Panc1 (cell line): ENCODE data around the gene PPFIA3. TPM values are rescaled to one million over a fixed set of nuclear protein-coding genes. Genes with fewer than 3 reads are reported as not detected.

Experiments used
- ATAC-seq: fragments of 200-7000 bp; cut with Tn5 transposase; 2 replicates; pipeline ENCODE4 v1.9.1; 2020; ENCODE audit warnings: mild to moderate bottlenecking, moderate library complexity
- BruUV-seq: library from RNA; stranded (reverse); fragments of 400-500 nt; replicated peaks from 2 replicates; lab custom pipeline; 2021; lab: Mats Ljungman, UMichigan
- CTCF ChIA-PET: fragments of 300-600 bp; sonication (Branson Sonifier 250); formaldehyde crosslinking; loops from one replicate; lab custom pipeline; 2022; ENCODE audit warnings: antibody characterized with exemption; lab: Charles Lee
- POLR2A ChIA-PET: fragments of 300-600 bp; sonication (Branson Sonifier 250); formaldehyde crosslinking; loops from one replicate; lab custom pipeline; 2022; ENCODE audit warnings: antibody characterized with exemption; lab: Charles Lee
- DNase-seq: peaks from one replicate; pipeline ENCODE4 v3.0.0-alpha.2; 2010; ENCODE audit warnings: low read depth, low spot score
- H3K27ac ChIP-seq: 2 replicates; pipeline ENCODE4 v1.5.1; 2011; ENCODE audit warnings: mild to moderate bottlenecking, low read length, inconsistent platforms
- H3K27me3 ChIP-seq: fragments of 200-500 bp; sonication (Bioruptor generic); 2 replicates; pipeline ENCODE4 v1.6.0; 2014; ENCODE audit warnings: low read length, inconsistent platforms; ENCODE audit not compliant: control insufficient read depth, insufficient read depth
- H3K36me3 ChIP-seq: fragments of 200-500 bp; sonication (Bioruptor generic); 2 replicates; pipeline ENCODE4 v1.5.1; 2014; ENCODE audit warnings: inconsistent platforms, mild to moderate bottlenecking, low read length, moderate library complexity; ENCODE audit not compliant: control insufficient read depth, insufficient read depth
- H3K4me1 ChIP-seq: 2 replicates; pipeline ENCODE4 v1.5.1; 2011; ENCODE audit warnings: inconsistent platforms, mild to moderate bottlenecking, low read length, moderate library complexity; ENCODE audit not compliant: control insufficient read depth, insufficient read depth
- H3K4me3 ChIP-seq, 2 experiments: 2 replicates each; pipeline ENCODE4 v1.5.1; 2011 to 2012; ENCODE audit warnings: low read depth in 2 of 2, low read length in 2 of 2, mild to moderate bottlenecking in 2 of 2, inconsistent platforms in 1 of 2, moderate library complexity in 1 of 2
- H3K9me3 ChIP-seq: fragments of 200-500 bp; sonication (Bioruptor generic); 2 replicates; pipeline ENCODE4 v1.5.1; 2014; ENCODE audit warnings: low read depth, mild to moderate bottlenecking, inconsistent platforms, low read length, moderate library complexity; ENCODE audit not compliant: control insufficient read depth, insufficient read depth
- POLR2AphosphoS5 ChIP-seq: IDR thresholded peaks from 2 replicates; pipeline ENCODE4 v1.6.1; 2012; ENCODE audit warnings: mild to moderate bottlenecking, low read depth, low read length, moderate library complexity
- SIN3A ChIP-seq: IDR thresholded peaks from 2 replicates; pipeline ENCODE4 v1.6.1; 2012; ENCODE audit warnings: low read depth, mild to moderate bottlenecking, low read length, moderate library complexity, borderline replicate concordance; ENCODE audit not compliant: insufficient read depth
- TCF7L2 ChIP-seq: IDR thresholded peaks from 2 replicates; pipeline ENCODE4 v1.6.1; 2011; ENCODE audit warnings: mild to moderate bottlenecking, low read depth, low read length, inconsistent platforms
- in situ Hi-C: cut with HindIII; loops from 2 replicates; pipeline ENCODE4 v1.10.0; 2016; ENCODE audit warnings: low sequenced_read_pairs, low pct_unique_long_range_greater_than_20kb
- intact Hi-C: fragments of 100-400 bp; cut with micrococcal nuclease; formaldehyde crosslinking; loops from one replicate; pipeline ENCODE4 v1.10.0; 2022; ENCODE audit not compliant: unreplicated experiment
- total RNA-seq: library from RNA; stranded (reverse); gene quantifications from one replicate; pipeline ENCODE4 v1.2.1, GENCODE V29; 2021; ENCODE audit not compliant: unreplicated experiment
- TF ChIP-seq, protein P1 (sequence below), 2 experiments: IDR thresholded peaks; 2 replicates each; pipeline ENCODE4 v1.6.1; 2011 to 2012; ENCODE audit warnings: low read depth in 2 of 2, control low read depth in 1 of 2, low read length in 1 of 2, mild to moderate bottlenecking in 1 of 2, moderate library complexity in 1 of 2; ENCODE audit not compliant: insufficient read depth in 1 of 2
- TF ChIP-seq, protein P2 (sequence below): fragments of 450-650 bp; IDR thresholded peaks from 2 replicates; pipeline ENCODE4 v1.5.1; 2017; ENCODE audit warnings: mild to moderate bottlenecking

Gene PPFIA3
- total RNA-seq, 1 experiment from 2014 or later = 21.7 TPM

DNA sequence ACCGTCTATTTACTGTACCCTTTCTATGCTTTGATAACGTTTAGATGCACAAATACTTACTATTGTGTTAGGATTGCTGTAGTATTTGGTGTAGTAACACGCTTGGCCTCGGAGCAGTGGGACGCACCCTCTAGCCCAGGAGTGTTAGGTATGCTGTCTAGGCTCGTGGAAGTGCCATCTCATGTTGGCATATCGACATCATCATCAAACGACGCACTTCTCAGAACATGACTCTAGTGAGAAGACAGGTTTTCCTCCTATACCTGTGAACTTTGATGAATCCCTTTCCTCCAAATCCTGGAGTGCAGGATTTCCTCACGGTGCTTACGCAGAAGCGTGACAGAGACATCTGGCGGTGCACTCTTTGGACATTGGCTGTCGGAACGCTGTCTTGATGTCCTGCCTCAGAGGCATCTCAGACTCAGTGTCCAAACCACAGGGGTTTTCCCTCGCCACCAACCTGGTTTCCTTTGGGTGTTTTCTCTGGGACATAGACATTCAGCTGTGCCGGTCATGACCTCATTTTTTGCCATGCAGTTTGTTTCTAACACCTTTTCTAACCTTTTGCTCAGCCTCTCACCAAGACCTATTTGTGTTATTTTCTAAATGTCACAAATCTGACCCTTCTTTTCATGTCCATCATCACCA, 27.8 kb upstream of the PPFIA3 start:
- BruUV-seq = no TSS peak
- ChIA-PET POLR2A (no interaction called here), CTCF (no interaction called here)
- no peaks in the 10 kb centered on the region for H3K9me3 ChIP-seq
- H3K36me3 ChIP-seq = peaks cover 9% of the 10 kb centered on the region
- no peak overlapping the region for H3K4me3 ChIP-seq
- no peaks in the 10 kb centered on the region for H3K4me1 ChIP-seq
- ATAC-seq (no peak), DNase-seq (no peak)
- in situ Hi-C loops (no loop called here), intact Hi-C loops (no loop called here)
- TF ChIP-seq, protein P1, sequence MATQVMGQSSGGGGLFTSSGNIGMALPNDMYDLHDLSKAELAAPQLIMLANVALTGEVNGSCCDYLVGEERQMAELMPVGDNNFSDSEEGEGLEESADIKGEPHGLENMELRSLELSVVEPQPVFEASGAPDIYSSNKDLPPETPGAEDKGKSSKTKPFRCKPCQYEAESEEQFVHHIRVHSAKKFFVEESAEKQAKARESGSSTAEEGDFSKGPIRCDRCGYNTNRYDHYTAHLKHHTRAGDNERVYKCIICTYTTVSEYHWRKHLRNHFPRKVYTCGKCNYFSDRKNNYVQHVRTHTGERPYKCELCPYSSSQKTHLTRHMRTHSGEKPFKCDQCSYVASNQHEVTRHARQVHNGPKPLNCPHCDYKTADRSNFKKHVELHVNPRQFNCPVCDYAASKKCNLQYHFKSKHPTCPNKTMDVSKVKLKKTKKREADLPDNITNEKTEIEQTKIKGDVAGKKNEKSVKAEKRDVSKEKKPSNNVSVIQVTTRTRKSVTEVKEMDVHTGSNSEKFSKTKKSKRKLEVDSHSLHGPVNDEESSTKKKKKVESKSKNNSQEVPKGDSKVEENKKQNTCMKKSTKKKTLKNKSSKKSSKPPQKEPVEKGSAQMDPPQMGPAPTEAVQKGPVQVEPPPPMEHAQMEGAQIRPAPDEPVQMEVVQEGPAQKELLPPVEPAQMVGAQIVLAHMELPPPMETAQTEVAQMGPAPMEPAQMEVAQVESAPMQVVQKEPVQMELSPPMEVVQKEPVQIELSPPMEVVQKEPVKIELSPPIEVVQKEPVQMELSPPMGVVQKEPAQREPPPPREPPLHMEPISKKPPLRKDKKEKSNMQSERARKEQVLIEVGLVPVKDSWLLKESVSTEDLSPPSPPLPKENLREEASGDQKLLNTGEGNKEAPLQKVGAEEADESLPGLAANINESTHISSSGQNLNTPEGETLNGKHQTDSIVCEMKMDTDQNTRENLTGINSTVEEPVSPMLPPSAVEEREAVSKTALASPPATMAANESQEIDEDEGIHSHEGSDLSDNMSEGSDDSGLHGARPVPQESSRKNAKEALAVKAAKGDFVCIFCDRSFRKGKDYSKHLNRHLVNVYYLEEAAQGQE (IDR thresholded peaks at IDR 0.05; ENCODE audit: insufficient read depth in 1 of 2, low read depth in 2 of 2, low read length in 1 of 2) = no peak
- no peak for TF ChIP-seq POLR2AphosphoS5
- no peak for TF ChIP-seq SIN3A
- no peak for TF ChIP-seq TCF7L2
- TF ChIP-seq, protein P2, sequence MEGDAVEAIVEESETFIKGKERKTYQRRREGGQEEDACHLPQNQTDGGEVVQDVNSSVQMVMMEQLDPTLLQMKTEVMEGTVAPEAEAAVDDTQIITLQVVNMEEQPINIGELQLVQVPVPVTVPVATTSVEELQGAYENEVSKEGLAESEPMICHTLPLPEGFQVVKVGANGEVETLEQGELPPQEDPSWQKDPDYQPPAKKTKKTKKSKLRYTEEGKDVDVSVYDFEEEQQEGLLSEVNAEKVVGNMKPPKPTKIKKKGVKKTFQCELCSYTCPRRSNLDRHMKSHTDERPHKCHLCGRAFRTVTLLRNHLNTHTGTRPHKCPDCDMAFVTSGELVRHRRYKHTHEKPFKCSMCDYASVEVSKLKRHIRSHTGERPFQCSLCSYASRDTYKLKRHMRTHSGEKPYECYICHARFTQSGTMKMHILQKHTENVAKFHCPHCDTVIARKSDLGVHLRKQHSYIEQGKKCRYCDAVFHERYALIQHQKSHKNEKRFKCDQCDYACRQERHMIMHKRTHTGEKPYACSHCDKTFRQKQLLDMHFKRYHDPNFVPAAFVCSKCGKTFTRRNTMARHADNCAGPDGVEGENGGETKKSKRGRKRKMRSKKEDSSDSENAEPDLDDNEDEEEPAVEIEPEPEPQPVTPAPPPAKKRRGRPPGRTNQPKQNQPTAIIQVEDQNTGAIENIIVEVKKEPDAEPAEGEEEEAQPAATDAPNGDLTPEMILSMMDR = no peak
- H3K27ac ChIP-seq = no peak overlapping the region
- H3K27me3 ChIP-seq = no peaks in the 10 kb centered on the region

DNA sequence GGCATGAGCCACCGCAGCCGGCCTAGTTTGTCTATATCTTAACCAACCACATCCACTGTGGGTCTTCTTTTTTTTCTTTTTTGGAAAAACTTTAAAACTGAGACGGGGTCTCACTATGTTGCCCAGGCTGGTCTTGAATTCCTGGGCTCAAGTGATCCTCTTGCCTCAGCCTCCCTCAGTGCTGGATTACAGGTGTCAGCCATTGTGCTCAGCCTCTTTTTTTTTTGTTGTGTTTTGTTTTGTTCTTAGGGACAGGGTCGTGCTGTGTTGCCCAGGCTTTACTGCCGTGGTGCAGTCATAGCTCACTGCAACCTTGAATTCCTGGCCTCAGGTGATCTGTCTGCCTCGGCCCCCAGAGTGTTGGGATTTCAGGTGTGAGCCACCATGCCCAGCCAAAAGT, 26.7 kb upstream of the PPFIA3 start:
- in situ Hi-C loops (no loop called here), intact Hi-C loops (no loop called here)
- Histone ChIP-seq H3K27ac (no peak overlapping the region), H3K4me3 (no peak overlapping the region), H3K9me3 (no peaks in the 10 kb centered on the region), H3K36me3 (peaks cover 9% of the 10 kb centered on the region), H3K27me3 (no peaks in the 10 kb centered on the region), H3K4me1 (peaks cover 6% of the 10 kb centered on the region)
- POLR2A ChIA-PET = no interaction called here
- ATAC-seq = no peak
- BruUV-seq = no TSS peak
- CTCF ChIA-PET = no interaction called here
- TF ChIP-seq, protein P2 = no peak
- TF ChIP-seq, protein P1 (IDR thresholded peaks at IDR 0.05; ENCODE audit: insufficient read depth in 1 of 2, low read depth in 2 of 2, low read length in 1 of 2) = no peak
- no peak for TF ChIP-seq TCF7L2
- no peak for TF ChIP-seq POLR2AphosphoS5
- TF ChIP-seq SIN3A = no peak
- DNase-seq = no peak
